ENCODE measurements around the gene FOXJ1.

- no peak for TF ChIP-seq TAF1 (IDR thresholded peaks at IDR 0.05; ENCODE audit: low read depth, low read length)
- TF ChIP-seq EZH2 (IDR thresholded peaks at IDR 0.05; ENCODE audit: low read depth, low read length, severe bottlenecking), result no peak
- no peak for TF ChIP-seq YY1 (IDR thresholded peaks at IDR 0.05; ENCODE audit: low read depth, low read length)
- no peak for TF ChIP-seq CTCF (IDR thresholded peaks at IDR 0.05; ENCODE audit: control extremely low read depth in 1 of 3, insufficient read depth in 1 of 3, low read depth in 1 of 3, low read length in 3 of 3)
- no peak for TF ChIP-seq SP1 (IDR thresholded peaks at IDR 0.05; ENCODE audit: low read depth, low read length)
- TF ChIP-seq POLR2AphosphoS5 (IDR thresholded peaks at IDR 0.05; ENCODE audit: low read depth, low read length), result no peak
- TF ChIP-seq CBX5 (IDR thresholded peaks at IDR 0.05; ENCODE audit: low read depth, low read length), result no peak
- no peak for TF ChIP-seq EGR1 (IDR thresholded peaks at IDR 0.05; ENCODE audit: borderline replicate concordance, low read depth, low read length)
- TF ChIP-seq POLR2A (IDR thresholded peaks at IDR 0.05; ENCODE audit: control extremely low read depth in 1 of 2, low read depth in 2 of 2, low read length in 2 of 2), result no peak
- TF ChIP-seq GTF2F1 (IDR thresholded peaks at IDR 0.05; ENCODE audit: borderline replicate concordance, low read depth, low read length), result no peak
- no peak for TF ChIP-seq SP2 (IDR thresholded peaks at IDR 0.05; ENCODE audit: low read length)
These were observed 29.1 kb downstream of the FOXJ1 start for GRCh38 chr17:76111956-76112355.

Measured in H1 (cell line).